NK-92 treated with Interleukin-12 subunit alpha and Interleukin-12 subunit beta, amount 100 ng/mL, for 24 hours (cell line): ENCODE data around the gene CLEC2D.
"Not testable (repeated sequence)": the region's sequence is repeated elsewhere in the genome, so short reads cannot be mapped to it uniquely, and the experiment has no call there.

Source experiments
- DNase-seq: peaks from one replicate; lab custom pipeline; 2025; lab: John Stamatoyannopoulos, UW

Gene CLEC2D

GRCh38 chr12:9660046-9660445 lies 9.5 kb upstream of the CLEC2D start:
- no peak for DNase-seq

GRCh38 chr12:9661720-9662119 lies 7.8 kb upstream of the CLEC2D start:
- DNase-seq: no peak

DNA sequence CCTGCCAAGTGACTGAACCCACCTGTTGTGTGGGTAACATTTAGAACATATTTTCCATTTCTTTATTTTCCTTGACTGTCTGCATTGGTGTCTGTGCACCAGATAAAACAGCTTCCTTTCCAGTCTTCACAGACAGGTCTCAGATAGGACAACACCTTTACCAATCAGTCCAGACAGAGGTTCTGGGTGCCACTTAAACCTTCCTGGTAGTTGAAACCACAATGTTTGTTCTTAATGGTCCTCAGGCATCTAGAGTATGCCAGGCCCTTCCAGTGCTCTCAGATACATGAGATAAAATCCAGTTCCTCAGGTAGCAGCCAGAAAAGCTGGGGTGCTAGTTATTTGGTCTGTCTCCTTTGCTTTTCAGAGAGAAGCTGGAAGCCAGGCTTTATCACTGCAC lies 7.0 kb upstream of the CLEC2D start:
- DNase-seq: no peak

GRCh38 chr12:9667403-9668160 lies 1.9 kb upstream of the CLEC2D start:
- no peak for DNase-seq

DNA sequence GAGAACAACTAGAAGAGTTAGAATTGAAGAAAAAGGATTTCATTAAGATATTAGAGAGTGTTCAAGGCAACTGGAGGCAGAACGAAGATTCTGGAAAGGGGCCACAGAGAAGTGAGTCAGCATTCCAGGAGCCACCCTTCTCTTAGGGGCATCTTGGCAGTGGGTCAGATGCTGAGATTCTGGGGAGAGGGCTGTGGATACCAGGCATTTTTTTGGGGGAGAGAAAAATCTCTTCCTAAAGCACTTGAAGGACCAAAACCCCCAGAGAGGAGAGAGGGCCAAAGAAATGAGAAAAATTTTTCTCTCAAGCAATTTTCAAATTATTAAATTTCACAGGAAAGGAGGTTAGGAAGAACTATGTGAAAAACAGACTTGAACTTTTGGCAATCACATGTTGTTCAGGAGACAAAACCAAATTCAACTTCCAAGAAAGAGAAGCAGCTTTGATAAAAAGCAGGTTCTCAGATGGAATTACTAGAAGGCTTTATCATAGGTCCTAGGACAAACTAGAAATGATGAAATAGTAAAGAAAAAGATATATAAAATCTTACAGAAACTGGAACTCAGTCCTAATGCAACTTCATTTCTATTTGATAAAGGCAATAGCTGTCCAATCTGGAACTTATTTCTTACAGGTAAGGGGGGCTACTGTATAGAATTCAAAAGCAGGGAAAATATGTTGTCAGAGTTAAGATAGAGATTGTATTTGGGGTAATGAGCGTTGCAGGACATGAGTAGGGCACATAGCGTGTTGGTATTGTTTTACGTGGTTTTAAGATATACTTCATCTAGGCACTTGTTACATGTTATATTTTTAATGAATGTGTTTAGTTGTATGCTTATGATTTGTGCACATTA lies 1.1 kb upstream of the CLEC2D start:
- DNase-seq: no peak

DNA sequence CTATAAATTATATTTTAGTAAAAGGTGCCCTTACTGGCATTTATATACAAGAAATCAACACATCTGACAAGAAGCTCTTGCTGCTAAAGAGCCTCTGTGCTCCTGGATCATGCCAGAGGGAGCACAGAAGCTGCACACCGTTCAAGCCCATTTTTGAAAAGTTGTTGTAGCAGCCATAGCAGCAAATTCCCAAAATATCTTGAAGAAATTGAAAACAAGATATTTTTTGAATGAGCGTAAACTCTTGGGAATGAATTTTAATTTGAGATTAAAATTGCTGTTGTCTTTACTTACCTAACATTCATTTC lies 540 bp upstream of the CLEC2D start:
- no peak for DNase-seq

GRCh38 chr12:9672340-9672739 lies 2.8 kb downstream of the CLEC2D start:
- not testable (repeated sequence) for DNase-seq

GRCh38 chr12:9673404-9674225 lies 4.1 kb downstream of the CLEC2D start:
- peak; percentile 46 for DNase-seq

DNA sequence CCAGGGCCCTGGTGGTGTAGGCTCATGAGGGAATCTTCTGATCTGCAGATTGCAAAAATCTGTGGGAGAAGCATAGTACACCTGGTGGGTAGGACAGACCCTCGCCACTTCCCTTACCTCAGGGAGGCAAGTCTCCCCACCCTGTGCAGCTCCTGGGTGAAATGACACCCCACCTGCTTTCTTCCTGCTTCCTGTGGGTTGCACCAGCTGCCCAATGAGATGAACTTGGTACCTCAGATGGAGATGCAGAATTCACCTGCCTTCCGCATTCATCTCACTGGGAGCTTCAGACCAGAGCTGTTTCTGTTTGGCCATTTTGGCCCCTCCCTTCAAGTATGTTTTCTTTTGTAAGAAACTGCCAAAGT lies 4.7 kb downstream of the CLEC2D start:
- DNase-seq: peak; percentile 24

- not testable (repeated sequence) for DNase-seq
Measured at GRCh38 chr12:9682508-9682907, 13.0 kb downstream of the CLEC2D start.

DNA sequence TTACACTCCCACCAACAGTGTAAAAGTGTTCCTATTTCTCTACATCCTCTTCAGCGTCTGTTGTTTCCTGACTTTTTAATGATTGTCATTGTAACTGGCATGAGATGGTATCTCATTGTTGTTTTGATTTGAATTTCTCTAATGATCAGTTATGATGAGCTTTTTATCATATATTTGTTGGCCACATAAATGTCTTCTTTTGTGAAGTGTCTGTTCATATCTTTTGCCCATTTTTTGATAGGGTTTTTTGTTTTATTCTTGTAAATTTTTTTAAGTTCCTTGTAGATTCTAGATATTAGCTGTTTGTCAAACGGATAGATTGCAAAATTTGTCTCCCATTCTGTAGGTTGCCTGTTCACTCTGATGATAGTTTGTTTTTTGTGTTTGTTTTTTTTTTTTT lies 13.4 kb downstream of the CLEC2D start:
- DNase-seq: not testable (repeated sequence)

GRCh38 chr12:9685366-9685765 lies 15.9 kb downstream of the CLEC2D start:
- DNase-seq: not testable (repeated sequence)

GRCh38 chr12:9685915-9686314 lies 16.4 kb downstream of the CLEC2D start:
- no peak for DNase-seq

DNA sequence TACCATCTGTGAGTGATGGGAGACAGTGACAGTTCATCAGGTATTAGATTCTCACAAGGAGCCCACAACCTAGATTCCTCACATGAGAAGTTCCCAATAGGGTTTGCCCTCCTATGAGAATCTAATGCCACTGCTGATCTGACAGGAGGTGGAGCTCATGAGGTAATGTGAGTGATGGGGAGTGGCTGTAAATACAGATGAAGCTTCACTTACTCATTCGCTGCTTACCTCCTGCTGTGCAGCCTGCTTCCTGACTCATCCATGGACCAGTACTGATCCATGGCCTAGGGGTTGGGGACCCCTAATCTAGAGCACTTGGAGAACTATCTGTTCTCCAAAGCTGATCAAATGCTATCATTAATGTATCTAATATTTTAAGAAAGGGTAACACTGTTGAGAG lies 17.7 kb downstream of the CLEC2D start:
- DNase-seq: no peak

- DNase-seq: no peak
Measured at GRCh38 chr12:9692909-9693308, 23.4 kb downstream of the CLEC2D start.

- no peak for DNase-seq
Measured at GRCh38 chr12:9694241-9694640, 24.7 kb downstream of the CLEC2D start.

- not testable (repeated sequence) for DNase-seq
Measured at GRCh38 chr12:9695150-9695549, 25.6 kb downstream of the CLEC2D start.

DNA sequence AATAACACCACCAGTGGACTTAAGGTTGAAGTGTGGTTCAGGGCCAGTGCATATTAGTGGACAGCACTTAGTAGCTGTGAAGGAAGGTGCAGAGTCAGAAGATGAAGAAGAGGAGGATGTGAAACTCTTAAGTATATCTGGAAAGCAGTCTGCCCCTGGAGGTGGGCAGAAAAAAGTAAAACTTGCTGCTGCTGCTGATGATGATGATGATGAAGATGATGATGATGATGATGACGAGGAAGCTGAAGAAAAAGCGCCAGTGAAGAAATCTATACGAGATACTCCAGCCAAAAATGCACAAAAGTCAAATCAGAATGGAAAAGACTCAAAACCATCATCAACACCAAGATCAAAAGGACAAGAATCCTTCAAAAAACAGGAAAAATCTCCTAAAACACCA lies 26.1 kb downstream of the CLEC2D start:
- DNase-seq: not testable (repeated sequence)

- DNase-seq: no peak
Measured at GRCh38 chr12:9697619-9698018, 28.1 kb downstream of the CLEC2D start.

- DNase-seq: no peak
Measured at GRCh38 chr12:9698681-9699080, 29.2 kb downstream of the CLEC2D start.

- DNase-seq: no peak
Measured at GRCh38 chr12:9699269-9699897, 29.9 kb downstream of the CLEC2D start.
